ENCODE results near the gene DIAPH3.

The DIAPH3 gene

GRCh38 chr13:59978862-59979261, 184.9 kb downstream of the DIAPH3 start:
- TF ChIP-seq CTCF (IDR thresholded peaks at IDR 0.05; ENCODE audit: insufficient read depth, low read depth, low read length, missing control alignments): no peak
- no peak for DNase-seq (ENCODE audit: low read depth)
- no peak overlapping the region for H3K4me3 ChIP-seq (ENCODE audit: low read depth, low read length)

DNA sequence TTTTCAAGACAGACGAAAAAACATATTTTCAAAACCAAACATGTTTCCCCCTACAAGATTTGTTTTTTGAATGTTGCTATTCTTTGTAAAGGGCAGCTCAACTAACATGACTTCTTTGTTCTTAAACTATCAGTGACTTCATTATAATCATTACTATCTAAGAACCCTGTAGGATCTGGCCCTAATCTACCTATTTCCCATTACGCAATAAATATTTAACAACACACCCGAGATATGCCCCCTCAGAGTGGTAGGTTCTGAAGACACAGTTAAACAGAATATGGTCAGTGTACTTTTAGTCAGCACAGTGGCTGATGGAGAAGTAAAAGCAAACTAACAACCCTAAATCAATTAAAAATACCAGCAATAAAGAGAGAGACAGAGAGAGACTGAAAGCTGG, 186.9 kb downstream of the DIAPH3 start:
- DNase-seq (ENCODE audit: low read depth): no peak
- no peak overlapping the region for H3K4me3 ChIP-seq (ENCODE audit: low read depth, low read length)
- no peak for TF ChIP-seq CTCF (IDR thresholded peaks at IDR 0.05; ENCODE audit: insufficient read depth, low read depth, low read length, missing control alignments)

GRCh38 chr13:59975807-59976435, 187.8 kb downstream of the DIAPH3 start:
- H3K4me3 ChIP-seq (ENCODE audit: low read depth, low read length): no peak overlapping the region
- DNase-seq (ENCODE audit: low read depth): no peak
- TF ChIP-seq CTCF (IDR thresholded peaks at IDR 0.05; ENCODE audit: insufficient read depth, low read depth, low read length, missing control alignments): no peak

- no peak overlapping the region for H3K4me3 ChIP-seq (ENCODE audit: low read depth, low read length)
- no peak for DNase-seq (ENCODE audit: low read depth)
- no peak for TF ChIP-seq CTCF (IDR thresholded peaks at IDR 0.05; ENCODE audit: insufficient read depth, low read depth, low read length, missing control alignments)
Measured at GRCh38 chr13:59970847-59971246, 192.9 kb downstream of the DIAPH3 start.

- no peak for DNase-seq (ENCODE audit: low read depth)
- H3K4me3 ChIP-seq (ENCODE audit: low read depth, low read length): no peak overlapping the region
- no peak for TF ChIP-seq CTCF (IDR thresholded peaks at IDR 0.05; ENCODE audit: insufficient read depth, low read depth, low read length, missing control alignments)
Measured at GRCh38 chr13:59963827-59964226, 199.9 kb downstream of the DIAPH3 start.

DNA sequence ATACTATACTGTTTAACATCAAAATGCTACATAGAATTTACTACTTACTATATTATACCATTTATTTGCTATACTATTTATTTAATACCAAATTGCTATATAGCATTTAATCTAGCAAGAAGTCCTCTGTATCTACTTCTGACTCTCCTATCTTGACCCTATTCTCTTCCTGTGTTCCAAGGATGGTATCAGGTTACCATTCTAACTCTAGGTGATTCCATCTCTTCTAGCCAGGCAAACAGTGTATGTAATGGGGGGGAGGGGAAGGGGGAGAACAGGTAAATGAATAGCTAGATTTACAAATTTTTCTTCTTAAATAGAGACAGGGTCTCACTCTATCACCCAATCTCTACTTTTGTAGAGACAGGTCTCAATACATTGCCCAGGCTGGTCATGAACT, 200.3 kb downstream of the DIAPH3 start:
- no peak for DNase-seq (ENCODE audit: low read depth)
- no peak overlapping the region for H3K4me3 ChIP-seq (ENCODE audit: low read depth, low read length)
- no peak for TF ChIP-seq CTCF (IDR thresholded peaks at IDR 0.05; ENCODE audit: insufficient read depth, low read depth, low read length, missing control alignments)

DNA sequence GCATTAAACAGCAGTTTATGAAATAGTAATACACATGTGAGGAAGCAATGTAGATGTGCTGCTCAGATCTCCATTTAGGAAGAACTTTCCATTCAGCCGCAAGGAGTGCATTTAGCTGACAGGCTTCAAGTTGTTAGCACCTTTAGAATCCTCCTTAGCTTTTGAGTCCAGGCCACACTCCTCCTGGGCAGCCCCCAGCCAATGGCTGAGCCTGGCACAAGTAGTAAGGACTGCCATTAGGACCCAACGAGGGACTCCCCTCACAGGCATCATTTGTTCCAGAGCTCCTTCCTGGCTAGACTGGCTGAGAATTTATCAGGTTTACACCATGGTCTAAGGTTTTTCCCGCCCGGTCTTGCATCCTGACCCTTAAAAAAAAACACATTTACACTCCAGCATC, 201.4 kb downstream of the DIAPH3 start:
- no peak for TF ChIP-seq CTCF (IDR thresholded peaks at IDR 0.05; ENCODE audit: insufficient read depth, low read depth, low read length, missing control alignments)
- no peak for DNase-seq (ENCODE audit: low read depth)

More for the DNA sequence above, 201.4 kb downstream of the DIAPH3 start:
- H3K4me3 ChIP-seq (ENCODE audit: low read depth, low read length): no peak overlapping the region
